H1 (cell line): Measurements from ENCODE around the gene HOXA11. TPM values are rescaled to one million over a fixed set of nuclear protein-coding genes. Genes with fewer than 3 reads are reported as not detected.

ENCODE experiments used
- CHD7 ChIP-seq: fragments of 300-600 bp; sonication (generic); IDR thresholded peaks from 2 replicates; pipeline ENCODE4 v1.7.1; 2012; ENCODE audit warnings: low read length, moderate library complexity, mild to moderate bottlenecking, inconsistent platforms; ENCODE audit not compliant: insufficient replicate concordance
- polyA plus RNA-seq, 7 experiments: library from polyadenylated mRNA; depleted of rRNA in 3 of 7; stranded (reverse) in 5 of 7; unstranded in 2 of 7; fragments of >200 nt in 5 of 7; fragments of 200-250 nt in 2 of 7; gene quantifications; 1 replicate in 5 of 7; 2 replicates in 1 of 7; 4 replicates in 1 of 7; pipeline versions ENCODE4 v1.2.1 to v1.2.3, GENCODE V29; 2011 to 2013; ENCODE audit warnings: missing spikeins in 2 of 7, mixed read lengths in 2 of 7
- total RNA-seq: library from RNA; stranded (reverse); fragmentation: NEBNext Ultra II Directional; extraction: Animal tissue kit (Norgen Biotek cat#: 25700); gene quantifications from 2 replicates; pipeline ENCODE4 v1.2.1, GENCODE V29; 2021

HOXA11 gene
- total and polyA plus RNA-seq, 2 of the 8 experiments (the other 6 are each of a cell fraction or from before 2014, with no cell fraction given), result not detected

GRCh38 chr7:27176524-27176845 lies 8.5 kb downstream of the HOXA11 start (continued):
- no peak for TF ChIP-seq CHD7
- TF ChIP-seq, all 59 proteins: peak for 1
